Activated CD4-positive, alpha-beta memory T cell treated with anti-CD3 and anti-CD28 coated beads for 36 hours (primary cell): ENCODE measurements around the gene USP20. TPM values are rescaled to one million over a fixed set of nuclear protein-coding genes. Genes with fewer than 3 reads are reported as not detected.

Source experiments
- CTCF ChIA-PET: fragments of 350-600 bp; sonication (Branson Sonifier 250); formaldehyde crosslinking; loops from one replicate; lab custom pipeline; 2021; ENCODE audit warnings: antibody characterized with exemption, inconsistent platforms; lab: Charles Lee
- POLR2A ChIA-PET: fragments of 350-600 bp; sonication (Branson Sonifier 250); formaldehyde crosslinking; loops from one replicate; lab custom pipeline; 2021; ENCODE audit warnings: antibody characterized with exemption; lab: Charles Lee
- DNase-seq: peaks from one replicate; pipeline ENCODE4 v3.0.0-alpha.2; 2020
- H3K27ac Mint-ChIP-seq: one replicate; pipeline ENCODE4 v1.8.0; 2021; ENCODE audit warnings: mixed read lengths
- H3K27me3 Mint-ChIP-seq: one replicate; pipeline ENCODE4 v1.8.0; 2021; ENCODE audit warnings: mixed read lengths
- H3K36me3 Mint-ChIP-seq: one replicate; pipeline ENCODE4 v1.8.0; 2021; ENCODE audit warnings: mixed read lengths
- H3K4me1 Mint-ChIP-seq: one replicate; pipeline ENCODE4 v1.8.0; 2021; ENCODE audit warnings: low read depth, mixed read lengths
- H3K4me3 Mint-ChIP-seq: one replicate; pipeline ENCODE4 v1.8.0; 2021; ENCODE audit warnings: mild to moderate bottlenecking, mixed read lengths
- H3K9me3 Mint-ChIP-seq: one replicate; pipeline ENCODE4 v1.8.0; 2021; ENCODE audit warnings: mixed read lengths
- intact Hi-C: fragments of 100-400 bp; cut with micrococcal nuclease; formaldehyde crosslinking; loops from one replicate; pipeline ENCODE4 v1.15.1; 2023
- total RNA-seq, 2 experiments: library from RNA; stranded (reverse); gene quantifications; one replicate each; pipeline ENCODE4 v1.2.3, GENCODE V29; 2021

The USP20 gene
- total RNA-seq, 2 experiments from 2014 or later: 51.6 to 55.3 TPM

DNA sequence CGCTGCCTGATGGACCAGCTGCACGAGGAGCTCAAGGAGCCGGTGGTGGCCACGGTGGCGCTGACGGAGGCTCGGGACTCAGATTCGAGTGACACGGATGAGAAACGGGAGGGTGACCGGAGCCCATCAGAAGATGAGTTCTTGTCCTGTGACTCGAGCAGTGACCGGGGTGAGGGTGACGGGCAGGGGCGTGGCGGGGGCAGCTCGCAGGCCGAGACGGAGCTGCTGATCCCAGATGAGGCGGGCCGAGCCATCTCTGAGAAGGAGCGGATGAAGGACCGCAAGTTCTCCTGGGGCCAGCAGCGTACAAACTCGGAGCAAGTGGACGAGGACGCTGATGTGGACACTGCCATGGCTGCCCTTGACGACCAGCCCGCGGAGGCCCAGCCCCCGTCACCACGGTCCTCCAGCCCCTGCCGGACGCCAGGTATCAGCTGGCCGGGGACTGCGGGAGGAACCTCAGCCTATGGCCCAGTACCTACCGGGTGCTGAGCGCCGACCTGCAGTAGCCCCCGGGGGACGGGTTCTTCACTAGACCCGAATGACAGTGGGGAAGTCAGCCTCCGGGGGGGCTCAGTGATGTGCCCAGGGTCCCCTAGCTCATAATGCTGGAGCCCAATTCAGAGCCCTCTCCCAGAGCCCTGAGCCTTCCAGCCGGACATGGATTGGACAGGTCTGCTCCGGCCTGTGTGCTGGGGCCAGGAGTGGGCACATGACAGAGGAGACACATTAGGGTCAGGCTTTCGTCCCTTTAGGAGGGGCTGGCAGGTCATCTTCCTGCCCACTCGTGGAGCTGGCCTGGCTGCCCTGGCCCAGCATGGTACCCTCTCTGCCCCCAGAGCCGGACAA, 33.0 kb downstream of the USP20 start:
- Mint-ChIP-seq H3K4me1 (peaks cover 79% of the 10 kb centered on the region), H3K27ac (peak overlapping the region; percentile 90), H3K36me3 (peaks cover 28% of the 10 kb centered on the region), H3K27me3 (no peaks in the 10 kb centered on the region), H3K4me3 (peak overlapping the region; percentile 67), H3K9me3 (no peaks in the 10 kb centered on the region)
- ChIA-PET POLR2A (interaction anchor here (0.8 to 2.4 kb wide), 7 partner anchors 12 to 38 kb away, joined by 3 to 15 read pairs (median 5); partner anchors contain the start of genes C9orf78 and USP20), CTCF (interaction anchor here (1.0 to 2.1 kb wide), 5 partner anchors 8 to 19 kb away, joined by 3 to 7 read pairs (median 3); no protein-coding TSS in a partner anchor)
- DNase-seq: no peak
- intact Hi-C loops: loop anchor here (2.0 kb wide), 1 partner anchor 65 kb away; the partner anchor contains the start of gene TOR1B

GRCh38 chr9:129868872-129869486, 33.7 kb downstream of the USP20 start:
- Mint-ChIP-seq H3K27me3 (no peaks in the 10 kb centered on the region), H3K4me1 (peaks cover 71% of the 10 kb centered on the region), H3K36me3 (peaks cover 27% of the 10 kb centered on the region), H3K27ac (peak overlapping the region; percentile 90), H3K9me3 (no peaks in the 10 kb centered on the region), H3K4me3 (peak overlapping the region; percentile 67)
- ChIA-PET POLR2A (interaction anchor here (0.8 to 2.4 kb wide), 7 partner anchors 8 to 38 kb away, joined by 3 to 15 read pairs (median 5); partner anchors contain the start of genes C9orf78 and USP20), CTCF (interaction anchor here (0.5 to 2.1 kb wide), 6 partner anchors 8 to 334 kb away, joined by 3 to 7 read pairs (median 3); no protein-coding TSS in a partner anchor)
- intact Hi-C loops: loop anchor here (1.0 to 2.0 kb wide), 3 partner anchors 15 to 66 kb away; partner anchors contain the start of genes C9orf78, TOR1B and USP20
- DNase-seq: peak; percentile 95

DNA sequence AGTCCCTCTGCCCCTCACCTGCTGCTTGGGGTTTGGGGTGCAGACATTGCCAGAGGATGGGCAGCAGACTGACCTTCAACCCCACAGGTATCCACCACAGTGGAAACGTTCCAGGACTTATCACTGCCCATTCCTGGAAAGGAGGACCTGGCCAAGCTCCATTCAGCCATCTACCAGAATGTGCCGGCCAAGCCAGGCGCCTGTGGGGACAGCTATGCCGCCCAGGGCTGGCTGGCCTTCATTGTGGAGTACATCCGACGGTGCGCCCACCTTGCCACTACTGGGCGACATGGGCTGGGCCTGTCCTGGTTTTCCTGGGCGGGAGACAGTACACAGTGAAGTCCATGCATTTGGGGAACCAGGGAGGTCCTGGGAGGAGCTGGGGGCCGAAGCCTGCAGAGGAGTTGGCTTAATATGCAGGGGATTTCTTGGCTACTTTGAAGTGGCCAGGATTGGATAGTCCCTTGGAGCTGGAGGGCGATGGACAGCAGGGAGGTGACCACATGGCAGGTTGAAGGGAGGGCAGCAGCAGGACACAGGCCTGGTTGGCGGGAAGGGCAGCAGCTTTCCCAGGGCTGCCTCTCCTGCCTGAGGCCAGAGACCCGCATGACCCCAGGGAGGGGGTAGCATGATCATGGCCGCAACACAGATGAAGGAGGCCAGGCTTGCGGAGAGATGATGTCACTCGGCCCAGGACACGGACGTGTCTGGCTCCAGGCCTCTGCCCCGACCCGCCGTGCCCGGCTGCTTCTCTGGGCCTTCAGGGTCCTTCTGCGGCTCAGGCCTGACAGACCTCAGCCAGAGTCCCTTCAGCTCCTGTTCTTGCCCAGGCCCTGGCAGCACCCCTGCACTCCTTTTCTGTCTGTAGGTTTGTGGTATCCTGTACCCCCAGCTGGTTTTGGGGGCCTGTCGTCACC, 34.6 kb downstream of the USP20 start:
- Mint-ChIP-seq H3K27me3 (no peaks in the 10 kb centered on the region), H3K4me3 (peak overlapping the region; percentile 67), H3K36me3 (peaks cover 32% of the 10 kb centered on the region), H3K27ac (peak overlapping the region; percentile 90), H3K9me3 (no peaks in the 10 kb centered on the region), H3K4me1 (peaks cover 67% of the 10 kb centered on the region)
- intact Hi-C loops: loop anchor here (1.0 to 2.0 kb wide), 3 partner anchors 14 to 67 kb away; partner anchors contain the start of genes C9orf78, TOR1B and USP20
- POLR2A ChIA-PET: interaction anchor here (1.3 to 2.4 kb wide), 6 partner anchors 9 to 35 kb away, joined by 3 to 15 read pairs (median 6); partner anchors contain the start of genes C9orf78 and USP20
- no peak for DNase-seq
- CTCF ChIA-PET: interaction anchor here (0.5 to 2.1 kb wide), 6 partner anchors 11 to 333 kb away, joined by 3 to 7 read pairs (median 3); no protein-coding TSS in a partner anchor

- no peaks in the 10 kb centered on the region for H3K27me3 Mint-ChIP-seq
- H3K4me1 Mint-ChIP-seq: peaks cover 56% of the 10 kb centered on the region
- POLR2A ChIA-PET: interaction anchor here (0.6 kb wide), 1 partner anchor 22 kb away, joined by 5 read pairs; no protein-coding TSS in a partner anchor
- intact Hi-C loops: no loop called here
- CTCF ChIA-PET: interaction anchor here (1.2 kb wide), 1 partner anchor 238 kb away, joined by 3 read pairs; no protein-coding TSS in a partner anchor
- peaks cover 30% of the 10 kb centered on the region for H3K36me3 Mint-ChIP-seq
- no peak for DNase-seq
- no peak overlapping the region for H3K4me3 Mint-ChIP-seq
- no peaks in the 10 kb centered on the region for H3K9me3 Mint-ChIP-seq
- peak overlapping the region; percentile 90 for H3K27ac Mint-ChIP-seq
Observed at GRCh38 chr9:129871046-129871445, 35.8 kb downstream of the USP20 start.

- POLR2A ChIA-PET: no interaction called here
Observed at GRCh38 chr9:129873563-129874190, 38.4 kb downstream of the USP20 start.

DNA sequence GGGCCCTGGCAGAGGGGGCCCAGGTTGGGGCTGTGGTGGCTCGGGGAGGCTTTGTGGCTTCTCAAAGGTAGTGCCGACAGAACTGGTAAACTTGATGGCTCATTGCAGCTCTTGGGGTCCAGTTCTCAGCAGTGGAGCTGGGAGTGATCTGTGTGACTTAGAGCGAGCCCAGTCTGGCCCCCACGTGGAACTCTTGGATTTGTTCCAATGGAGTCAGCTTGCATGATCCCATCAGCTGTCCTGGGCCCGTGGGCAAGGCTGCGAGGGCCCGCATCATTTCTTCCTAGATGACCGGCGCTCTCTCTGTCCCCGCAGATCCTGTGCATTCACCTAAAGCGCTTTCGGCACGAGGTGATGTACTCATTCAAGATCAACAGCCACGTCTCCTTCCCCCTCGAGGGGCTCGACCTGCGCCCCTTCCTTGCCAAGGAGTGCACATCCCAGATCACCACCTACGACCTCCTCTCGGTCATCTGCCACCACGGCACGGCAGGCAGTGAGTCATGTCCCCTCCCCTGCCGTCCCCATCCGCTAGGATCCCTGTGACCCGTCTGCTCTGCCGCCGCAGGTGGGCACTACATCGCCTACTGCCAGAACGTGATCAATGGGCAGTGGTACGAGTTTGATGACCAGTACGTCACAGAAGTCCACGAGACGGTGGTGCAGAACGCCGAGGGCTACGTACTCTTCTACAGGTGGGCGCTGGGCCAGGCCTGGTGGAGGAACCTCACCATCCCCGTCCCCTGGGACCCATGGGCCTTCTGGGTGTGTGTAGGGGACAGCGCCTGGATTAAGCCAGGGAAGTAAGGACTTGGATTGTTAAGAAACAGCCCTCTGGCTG, 39.2 kb downstream of the USP20 start:
- ChIA-PET POLR2A (no interaction called here), CTCF (no interaction called here)
- no peaks in the 10 kb centered on the region for H3K27me3 Mint-ChIP-seq
- H3K4me3 Mint-ChIP-seq: no peak overlapping the region
- peaks cover 27% of the 10 kb centered on the region for H3K4me1 Mint-ChIP-seq
- intact Hi-C loops: no loop called here
- H3K27ac Mint-ChIP-seq: peak overlapping the region; percentile 6
- no peaks in the 10 kb centered on the region for H3K9me3 Mint-ChIP-seq
- H3K36me3 Mint-ChIP-seq: peaks cover 32% of the 10 kb centered on the region
- DNase-seq: no peak

More at GRCh38 chr9:129873563-129874190, 38.4 kb downstream of the USP20 start:
- H3K27me3 Mint-ChIP-seq: no peaks in the 10 kb centered on the region
- H3K4me3 Mint-ChIP-seq: no peak overlapping the region
- peaks cover 31% of the 10 kb centered on the region for H3K36me3 Mint-ChIP-seq
- DNase-seq: no peak
- peak overlapping the region; percentile 44 for H3K27ac Mint-ChIP-seq
- H3K4me1 Mint-ChIP-seq: peaks cover 35% of the 10 kb centered on the region
- intact Hi-C loops: no loop called here
- CTCF ChIA-PET: no interaction called here
- H3K9me3 Mint-ChIP-seq: no peaks in the 10 kb centered on the region

DNA sequence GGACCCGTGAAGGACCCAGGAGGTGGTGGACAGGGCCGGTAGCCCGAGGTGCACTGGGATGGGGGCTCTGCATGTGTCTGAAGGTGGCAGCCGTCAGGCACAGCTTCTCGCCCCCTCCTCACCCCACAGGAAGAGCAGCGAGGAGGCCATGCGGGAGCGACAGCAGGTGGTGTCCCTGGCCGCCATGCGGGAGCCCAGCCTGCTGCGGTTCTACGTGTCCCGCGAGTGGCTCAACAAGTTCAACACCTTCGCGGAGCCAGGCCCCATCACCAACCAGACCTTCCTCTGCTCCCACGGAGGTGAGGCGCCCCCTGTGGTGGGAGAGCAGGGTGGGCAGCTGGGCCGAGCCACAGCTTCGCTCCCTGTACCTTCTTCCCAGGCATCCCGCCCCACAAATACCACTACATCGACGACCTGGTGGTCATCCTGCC, 39.9 kb downstream of the USP20 start:
- no peak overlapping the region for H3K4me3 Mint-ChIP-seq
- no peaks in the 10 kb centered on the region for H3K27me3 Mint-ChIP-seq
- POLR2A ChIA-PET: no interaction called here
- peaks cover 21% of the 10 kb centered on the region for H3K4me1 Mint-ChIP-seq
- DNase-seq: no peak
- H3K36me3 Mint-ChIP-seq: peaks cover 33% of the 10 kb centered on the region
- no peaks in the 10 kb centered on the region for H3K9me3 Mint-ChIP-seq
- no peak overlapping the region for H3K27ac Mint-ChIP-seq
- CTCF ChIA-PET: no interaction called here
- intact Hi-C loops: no loop called here

DNA sequence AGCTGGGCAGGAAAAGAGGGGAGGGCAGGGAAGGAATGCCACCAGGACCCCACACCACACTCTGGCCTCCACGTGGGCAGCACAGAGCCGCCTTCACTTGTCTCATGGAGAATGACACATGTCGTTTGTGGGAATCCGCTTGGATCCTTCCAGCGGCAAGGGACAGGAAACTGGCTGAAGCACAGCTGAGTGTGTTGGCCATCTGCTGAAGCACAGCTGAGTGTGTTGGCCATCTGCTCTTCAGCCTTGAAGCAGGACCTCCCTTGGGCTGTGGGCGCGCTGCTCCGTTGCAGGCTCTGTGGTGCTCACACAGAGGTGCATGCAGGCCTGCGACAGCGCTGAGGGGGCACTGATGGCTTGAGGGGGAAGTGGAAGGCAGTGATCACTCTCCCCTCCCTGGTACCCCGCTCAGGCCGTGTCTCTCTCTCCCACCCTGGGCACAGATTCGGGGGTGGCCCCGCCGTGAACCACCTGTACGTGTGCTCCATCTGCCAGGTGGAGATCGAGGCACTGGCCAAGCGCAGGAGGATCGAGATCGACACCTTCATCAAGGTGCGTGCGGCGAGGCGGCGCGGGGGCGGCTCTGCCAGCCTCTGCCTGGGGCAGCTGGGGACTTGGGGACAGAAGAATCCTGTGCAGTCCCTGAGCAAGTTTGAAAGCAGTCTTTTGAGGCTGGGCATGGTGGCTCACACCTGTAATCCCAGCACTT, 40.6 kb downstream of the USP20 start:
- H3K36me3 Mint-ChIP-seq: peaks cover 38% of the 10 kb centered on the region
- H3K27me3 Mint-ChIP-seq: no peaks in the 10 kb centered on the region
- H3K4me3 Mint-ChIP-seq: no peak overlapping the region
- DNase-seq: no peak
- CTCF ChIA-PET: interaction anchor here (0.6 kb wide), 1 partner anchor 14 kb away, joined by 5 read pairs; no protein-coding TSS in a partner anchor
- peaks cover 15% of the 10 kb centered on the region for H3K4me1 Mint-ChIP-seq
- intact Hi-C loops: no loop called here
- POLR2A ChIA-PET: no interaction called here
- H3K9me3 Mint-ChIP-seq: no peaks in the 10 kb centered on the region
- H3K27ac Mint-ChIP-seq: no peak overlapping the region

DNA sequence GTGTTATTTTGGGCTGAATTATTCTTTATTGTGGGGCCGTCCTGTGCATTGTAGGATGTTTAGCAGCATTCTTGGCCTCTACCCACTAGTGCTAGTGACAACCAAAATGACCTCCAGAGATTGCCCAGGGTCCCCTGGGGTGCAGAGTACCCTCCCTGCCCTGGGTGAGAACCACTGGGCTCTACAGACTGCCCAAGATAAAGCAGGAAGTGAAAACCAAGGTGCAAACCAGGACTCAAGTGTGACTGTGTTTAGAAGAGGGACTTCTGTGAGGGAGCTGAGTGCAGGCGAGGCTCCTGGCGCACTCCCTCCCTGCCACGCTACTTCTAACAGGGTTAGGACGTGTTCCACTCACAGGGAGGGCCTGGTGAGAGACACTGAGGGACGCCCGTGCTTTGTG, 41.6 kb downstream of the USP20 start:
- ChIA-PET POLR2A (no interaction called here), CTCF (interaction anchor here (0.6 kb wide), 2 partner anchors 15 to 219 kb away, joined by 3 to 5 read pairs; no protein-coding TSS in a partner anchor)
- Mint-ChIP-seq H3K36me3 (peaks cover 37% of the 10 kb centered on the region), H3K4me3 (no peak overlapping the region), H3K27ac (peak overlapping the region; percentile 38), H3K27me3 (no peaks in the 10 kb centered on the region), H3K9me3 (no peaks in the 10 kb centered on the region), H3K4me1 (peaks cover 9% of the 10 kb centered on the region)
- DNase-seq: no peak
- intact Hi-C loops: no loop called here

- H3K27ac Mint-ChIP-seq: no peak overlapping the region
Observed at GRCh38 chr9:129878291-129878690, 43.0 kb downstream of the USP20 start.

More at GRCh38 chr9:129878291-129878690, 43.0 kb downstream of the USP20 start:
- no peaks in the 10 kb centered on the region for H3K9me3 Mint-ChIP-seq
- peaks cover 4% of the 10 kb centered on the region for H3K4me1 Mint-ChIP-seq
- H3K4me3 Mint-ChIP-seq: no peak overlapping the region
- POLR2A ChIA-PET: no interaction called here
- CTCF ChIA-PET: no interaction called here
- DNase-seq: no peak
- no peaks in the 10 kb centered on the region for H3K27me3 Mint-ChIP-seq
- intact Hi-C loops: no loop called here
- peaks cover 35% of the 10 kb centered on the region for H3K36me3 Mint-ChIP-seq
